OCI-LY1 (cell line): ENCODE measurements around the gene IL22.
"Not testable (repeated sequence)": the region's sequence is repeated elsewhere in the genome, so short reads cannot be mapped to it uniquely, and the experiment has no call there.

Experiments used
- H2AFZ ChIP-seq: fragments of 200-600 bp; sonication (generic), shearing (Covaris generic); 2 replicates; pipeline ENCODE4 v1.6.0; 2014; ENCODE audit warnings: antibody characterized with exemption, mild to moderate bottlenecking, low read length
- H3F3A ChIP-seq: fragments of 200-600 bp; sonication (generic), shearing (Covaris generic); 2 replicates; pipeline ENCODE4 v1.6.0; 2014; ENCODE audit warnings: mild to moderate bottlenecking, antibody characterized with exemption, low read length, moderate library complexity; ENCODE audit not compliant: insufficient read depth
- H3K27ac ChIP-seq: fragments of 200-600 bp; sonication (generic); 2 replicates; pipeline ENCODE4 v1.5.1; 2014; ENCODE audit warnings: low read length, mixed run types, mild to moderate bottlenecking, low read depth; ENCODE audit not compliant: poor library complexity, severe bottlenecking
- H3K27me3 ChIP-seq: fragments of 200-600 bp; sonication (generic); 2 replicates; pipeline ENCODE4 v1.6.0; 2014; ENCODE audit warnings: antibody characterized with exemption, mild to moderate bottlenecking, low read length, moderate library complexity; ENCODE audit not compliant: insufficient read depth
- H3K36me3 ChIP-seq: fragments of 200-600 bp; sonication (generic); 2 replicates; pipeline ENCODE4 v1.6.1; 2014; ENCODE audit warnings: mild to moderate bottlenecking, antibody characterized with exemption, low read length, moderate library complexity, mixed read lengths; ENCODE audit not compliant: insufficient read depth
- H3K4me1 ChIP-seq: fragments of 200-600 bp; sonication (generic); 2 replicates; pipeline ENCODE4 v1.5.1; 2014; ENCODE audit warnings: mild to moderate bottlenecking, low read length, moderate library complexity; ENCODE audit not compliant: insufficient read depth, severe bottlenecking
- H3K4me2 ChIP-seq: fragments of 200-600 bp; sonication (generic), shearing (Covaris generic); 2 replicates; pipeline ENCODE4 v1.6.1; 2014; ENCODE audit warnings: low read length
- H3K4me3 ChIP-seq: fragments of 200-600 bp; sonication (generic); 2 replicates; pipeline ENCODE4 v1.5.1; 2014; ENCODE audit warnings: low read length, low read depth, mild to moderate bottlenecking, mixed read lengths; ENCODE audit not compliant: poor library complexity, severe bottlenecking
- H3K79me2 ChIP-seq: fragments of 200-600 bp; shearing (Covaris generic); 2 replicates; pipeline ENCODE4 v1.6.1; 2016; ENCODE audit warnings: mixed run types, low read length, mixed read lengths; ENCODE audit not compliant: insufficient read depth
- H3K9ac ChIP-seq: fragments of 200-600 bp; sonication (generic), shearing (Covaris generic); 2 replicates; pipeline ENCODE4 v1.6.1; 2014; ENCODE audit warnings: mild to moderate bottlenecking, low read length, mixed read lengths
- H3K9me2 ChIP-seq: fragments of 200-600 bp; sonication (generic), shearing (Covaris generic); 2 replicates; pipeline ENCODE4 v1.6.1; 2014; ENCODE audit warnings: low read depth, mild to moderate bottlenecking, low read length, mixed read lengths
- H3K9me3 ChIP-seq: fragments of 200-600 bp; shearing (Covaris generic); 2 replicates; pipeline ENCODE4 v1.6.1; 2014; ENCODE audit warnings: low read length, mixed read lengths
- H4K20me1 ChIP-seq: fragments of 200-600 bp; sonication (generic), shearing (Covaris generic); 2 replicates; pipeline ENCODE4 v1.6.0; 2016; ENCODE audit warnings: mild to moderate bottlenecking, low read length; ENCODE audit not compliant: insufficient read depth
- EZH2 ChIP-seq: fragments of 200-600 bp; sonication (generic), shearing (Covaris generic); IDR thresholded peaks from 2 replicates; pipeline ENCODE4 v1.8.0; 2017; ENCODE audit warnings: borderline replicate concordance, mixed run types, mild to moderate bottlenecking, antibody characterized with exemption, low read length, moderate library complexity, mixed read lengths
- TF ChIP-seq, protein P1 (sequence below): fragments of 200-600 bp; sonication (generic), shearing (Covaris generic); IDR thresholded peaks from 2 replicates; pipeline ENCODE4 v1.5.1; 2017; ENCODE audit warnings: mild to moderate bottlenecking, antibody characterized with exemption, low read length, moderate library complexity, mixed read lengths

Gene IL22

DNA sequence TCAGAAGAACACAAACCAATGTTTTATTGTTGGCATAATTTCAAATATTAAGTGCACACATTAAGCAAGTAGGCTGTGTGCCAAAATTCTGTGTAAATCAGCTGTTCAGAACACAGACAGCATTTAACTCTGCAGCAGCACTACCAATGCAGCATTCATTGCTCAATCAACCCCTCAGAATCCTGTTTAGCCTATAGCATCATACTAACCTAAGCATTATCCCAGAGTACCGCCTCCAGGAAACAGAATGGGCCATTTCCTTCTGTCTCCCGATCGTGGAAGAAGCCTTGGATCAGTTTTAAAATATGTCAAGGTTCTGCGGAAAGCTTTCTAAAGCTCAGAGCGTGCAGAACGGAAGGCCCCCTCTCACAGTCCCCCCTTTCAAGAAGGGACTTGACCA, 31.1 kb downstream of the IL22 start:
- TF ChIP-seq, protein P1, sequence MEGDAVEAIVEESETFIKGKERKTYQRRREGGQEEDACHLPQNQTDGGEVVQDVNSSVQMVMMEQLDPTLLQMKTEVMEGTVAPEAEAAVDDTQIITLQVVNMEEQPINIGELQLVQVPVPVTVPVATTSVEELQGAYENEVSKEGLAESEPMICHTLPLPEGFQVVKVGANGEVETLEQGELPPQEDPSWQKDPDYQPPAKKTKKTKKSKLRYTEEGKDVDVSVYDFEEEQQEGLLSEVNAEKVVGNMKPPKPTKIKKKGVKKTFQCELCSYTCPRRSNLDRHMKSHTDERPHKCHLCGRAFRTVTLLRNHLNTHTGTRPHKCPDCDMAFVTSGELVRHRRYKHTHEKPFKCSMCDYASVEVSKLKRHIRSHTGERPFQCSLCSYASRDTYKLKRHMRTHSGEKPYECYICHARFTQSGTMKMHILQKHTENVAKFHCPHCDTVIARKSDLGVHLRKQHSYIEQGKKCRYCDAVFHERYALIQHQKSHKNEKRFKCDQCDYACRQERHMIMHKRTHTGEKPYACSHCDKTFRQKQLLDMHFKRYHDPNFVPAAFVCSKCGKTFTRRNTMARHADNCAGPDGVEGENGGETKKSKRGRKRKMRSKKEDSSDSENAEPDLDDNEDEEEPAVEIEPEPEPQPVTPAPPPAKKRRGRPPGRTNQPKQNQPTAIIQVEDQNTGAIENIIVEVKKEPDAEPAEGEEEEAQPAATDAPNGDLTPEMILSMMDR = no peak
- no peak for TF ChIP-seq EZH2
- Histone ChIP-seq H3K9ac (no peak overlapping the region), H3K27me3 (no peaks in the 10 kb centered on the region), H3K9me2 (no peaks in the 10 kb centered on the region), H3K36me3 (no peaks in the 10 kb centered on the region), H3K4me1 (no peaks in the 10 kb centered on the region), H3K27ac (no peak overlapping the region), H3K4me3 (no peak overlapping the region), H3F3A (no peaks in the 10 kb centered on the region), H2AFZ (no peak overlapping the region), H4K20me1 (no peaks in the 10 kb centered on the region), H3K79me2 (no peaks in the 10 kb centered on the region), H3K4me2 (no peak overlapping the region), H3K9me3 (no peaks in the 10 kb centered on the region)

DNA sequence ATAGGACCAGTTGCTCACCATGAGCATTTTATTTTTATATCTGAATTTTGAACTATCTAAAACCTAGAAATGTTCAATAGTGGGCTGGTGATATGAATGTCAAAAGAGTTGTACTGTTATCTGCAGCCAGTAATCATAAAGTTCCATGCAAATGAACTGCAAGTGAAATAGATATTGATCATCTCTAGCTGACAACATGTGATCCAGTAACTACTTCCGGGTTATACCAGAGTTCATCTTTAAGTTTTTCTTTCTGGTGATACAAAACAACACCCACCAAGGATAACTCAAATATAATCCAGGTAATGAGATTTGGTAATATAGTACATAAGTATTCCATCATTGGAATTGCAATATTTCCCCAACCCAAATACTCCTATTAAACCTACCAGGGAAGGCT, 31.9 kb downstream of the IL22 start:
- H3K79me2 ChIP-seq = no peaks in the 10 kb centered on the region
- H3K9ac ChIP-seq = no peak overlapping the region

DNA sequence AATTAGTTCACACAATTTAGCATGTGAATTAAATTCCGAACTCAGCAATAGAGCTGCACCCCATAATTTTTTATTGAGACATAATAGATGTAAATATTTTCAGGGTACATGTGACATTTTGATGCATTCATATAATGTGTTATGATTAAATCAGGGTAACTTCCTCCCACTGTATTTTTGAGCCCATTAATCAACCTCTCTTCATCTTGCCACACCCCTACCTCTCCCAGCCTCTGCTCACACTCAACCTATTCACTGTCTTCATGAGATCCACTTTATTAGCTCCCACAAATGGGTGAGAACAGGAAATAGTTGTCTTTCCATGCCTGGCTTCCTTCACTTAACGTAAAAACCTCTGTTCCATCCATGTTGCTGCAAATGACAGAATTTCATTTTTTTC, 42.5 kb downstream of the IL22 start:
- Histone ChIP-seq H3K4me2 (no peak overlapping the region), H3K36me3 (no peaks in the 10 kb centered on the region), H3K9me2 (no peaks in the 10 kb centered on the region; the same call in 1 of the 2 replicates), H4K20me1 (no peaks in the 10 kb centered on the region), H3F3A (0 out of 2 replicates have a peak, but pooled peaks cover 2% of the 10 kb centered on the region), H3K9me3 (no peaks in the 10 kb centered on the region), H3K9ac (no peak overlapping the region), H3K79me2 (no peaks in the 10 kb centered on the region), H3K27me3 (no peaks in the 10 kb centered on the region; the same call in 1 of the 2 replicates), H3K27ac (no peak overlapping the region), H2AFZ (no peak overlapping the region), H3K4me3 (no peak overlapping the region), H3K4me1 (no peaks in the 10 kb centered on the region)
- TF ChIP-seq EZH2 = no peak
- TF ChIP-seq, protein P1 = no peak

More for the DNA sequence above, 31.9 kb downstream of the IL22 start:
- Histone ChIP-seq H3K27ac (no peak overlapping the region), H3K27me3 (no peaks in the 10 kb centered on the region), H3F3A (no peaks in the 10 kb centered on the region), H3K9me3 (no peaks in the 10 kb centered on the region), H3K4me1 (no peaks in the 10 kb centered on the region), H2AFZ (no peak overlapping the region), H3K4me3 (no peak overlapping the region), H3K9me2 (no peaks in the 10 kb centered on the region), H3K36me3 (no peaks in the 10 kb centered on the region), H3K4me2 (no peak overlapping the region), H4K20me1 (no peaks in the 10 kb centered on the region)
- TF ChIP-seq, protein P1 = no peak
- TF ChIP-seq EZH2 = no peak

DNA sequence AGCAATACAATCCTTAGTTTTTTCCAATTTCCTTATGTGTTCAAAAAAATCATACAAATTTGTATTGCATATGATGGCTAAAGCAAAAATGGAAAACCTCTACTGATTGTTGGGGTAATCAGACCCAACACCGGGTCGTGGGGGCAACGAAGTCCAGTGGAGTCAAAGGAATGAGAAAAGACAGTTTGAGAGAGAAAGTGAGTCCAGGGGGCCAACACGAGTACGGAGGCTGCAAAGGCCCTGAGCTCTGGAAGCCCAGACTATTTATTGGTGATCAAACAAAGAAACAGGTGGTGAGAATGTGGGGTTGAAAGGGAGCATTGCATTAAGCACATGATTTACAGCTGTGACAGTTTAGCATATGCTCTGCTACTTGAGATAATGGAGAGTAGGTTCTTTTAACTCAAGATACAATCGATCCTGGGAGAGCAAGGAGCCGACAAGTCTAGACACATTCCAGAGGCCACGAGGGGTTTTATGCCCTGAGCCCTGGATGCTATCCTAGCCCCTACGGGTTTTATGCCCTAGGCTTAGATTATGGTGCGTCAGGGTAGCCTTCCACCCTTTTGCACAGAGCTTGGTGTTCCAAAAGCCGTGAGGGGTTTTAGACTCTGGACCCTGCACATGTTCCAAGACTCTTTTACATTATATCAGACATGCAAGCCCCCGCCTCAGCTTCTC, 44.2 kb downstream of the IL22 start:
- H3K4me2 ChIP-seq, H3F3A ChIP-seq, H3K9ac ChIP-seq, H3K36me3 ChIP-seq, H3K27me3 ChIP-seq, H3K9me3 ChIP-seq, H3K4me1 ChIP-seq, H4K20me1 ChIP-seq, H3K27ac ChIP-seq, H3K9me2 ChIP-seq, H3K79me2 ChIP-seq, H3K4me3 ChIP-seq, H2AFZ ChIP-seq: not testable (repeated sequence)
